NOMO-1 treated with dmso at 0.1 percent for 144 hours (cell line): Measurements from ENCODE around the gene OSBPL10.
A peak's percentile ranks its signal among the peaks of the same experiment; 100 is the strongest.

ENCODE experiments used
- DNase-seq: peaks from one replicate; lab custom pipeline; 2025; ENCODE audit not compliant: unreplicated experiment; lab: John Stamatoyannopoulos, UW

Gene OSBPL10

GRCh38 chr3:31680072-31680870 lies 300.8 kb downstream of the OSBPL10 start:
- DNase-seq: no peak

- no peak for DNase-seq
Observed at GRCh38 chr3:31676556-31676955, 304.5 kb downstream of the OSBPL10 start.

- DNase-seq: no peak
Observed at GRCh38 chr3:31673950-31674349, 307.1 kb downstream of the OSBPL10 start.

GRCh38 chr3:31671976-31672375 lies 309.1 kb downstream of the OSBPL10 start:
- peak; percentile 23 for DNase-seq

GRCh38 chr3:31671451-31671850 lies 309.6 kb downstream of the OSBPL10 start:
- DNase-seq: no peak

- no peak for DNase-seq
Observed at GRCh38 chr3:31670722-31671121, 310.3 kb downstream of the OSBPL10 start.

GRCh38 chr3:31670136-31670535 lies 310.9 kb downstream of the OSBPL10 start:
- peak; percentile 47 for DNase-seq

- no peak for DNase-seq
Observed at GRCh38 chr3:31668242-31668641, 312.8 kb downstream of the OSBPL10 start.

GRCh38 chr3:31667582-31667981 lies 313.5 kb downstream of the OSBPL10 start:
- DNase-seq: no peak

GRCh38 chr3:31664031-31664430 lies 317.0 kb downstream of the OSBPL10 start:
- no peak for DNase-seq

GRCh38 chr3:31661993-31662670 lies 318.9 kb downstream of the OSBPL10 start:
- no peak for DNase-seq

- no peak for DNase-seq
Observed at GRCh38 chr3:31661286-31661685, 319.8 kb downstream of the OSBPL10 start.

- DNase-seq: no peak
Observed at GRCh38 chr3:31659246-31659645, 321.8 kb downstream of the OSBPL10 start.

- no peak for DNase-seq
Observed at GRCh38 chr3:31654998-31655397, 326.1 kb downstream of the OSBPL10 start.

GRCh38 chr3:31653464-31653863 lies 327.6 kb downstream of the OSBPL10 start:
- no peak for DNase-seq

- DNase-seq: no peak
Observed at GRCh38 chr3:31652296-31652695, 328.8 kb downstream of the OSBPL10 start.

GRCh38 chr3:31648286-31648968 lies 332.6 kb downstream of the OSBPL10 start:
- DNase-seq: no peak

GRCh38 chr3:31645256-31645655 lies 335.8 kb downstream of the OSBPL10 start:
- no peak for DNase-seq

- no peak for DNase-seq
Observed at GRCh38 chr3:31639828-31640227, 341.2 kb downstream of the OSBPL10 start.

- no peak for DNase-seq
Observed at GRCh38 chr3:31636694-31637442, 344.2 kb downstream of the OSBPL10 start.

- no peak for DNase-seq
Observed at GRCh38 chr3:31636049-31636448, 345.0 kb downstream of the OSBPL10 start.
